Activated T-cell treated with anti-CD3 and anti-CD28 coated beads, Interleukin-2, amount 50 U/mL, for 24 hours (primary cell): ENCODE measurements around the gene TST.

Experiments used
- DNase-seq: peaks from one replicate; pipeline ENCODE4 v3.0.0-alpha.2; 2020
- H3K27ac Mint-ChIP-seq: 2 replicates; pipeline ENCODE4 v1.8.0; 2020; ENCODE audit warnings: mild to moderate bottlenecking, mixed read lengths
- H3K27me3 Mint-ChIP-seq: 2 replicates; pipeline ENCODE4 v1.8.0; 2020; ENCODE audit warnings: mixed read lengths
- H3K36me3 Mint-ChIP-seq: 2 replicates; pipeline ENCODE4 v1.8.0; 2020; ENCODE audit warnings: low read depth, mixed read lengths
- H3K4me1 Mint-ChIP-seq: 2 replicates; pipeline ENCODE4 v1.8.0; 2020; ENCODE audit warnings: low read depth, mixed read lengths
- H3K4me3 Mint-ChIP-seq: 2 replicates; pipeline ENCODE4 v1.8.0; 2020; ENCODE audit warnings: mild to moderate bottlenecking, moderate library complexity, mixed read lengths
- H3K9me3 Mint-ChIP-seq: 2 replicates; pipeline ENCODE4 v1.8.0; 2020; ENCODE audit warnings: mixed read lengths

The TST gene

DNA sequence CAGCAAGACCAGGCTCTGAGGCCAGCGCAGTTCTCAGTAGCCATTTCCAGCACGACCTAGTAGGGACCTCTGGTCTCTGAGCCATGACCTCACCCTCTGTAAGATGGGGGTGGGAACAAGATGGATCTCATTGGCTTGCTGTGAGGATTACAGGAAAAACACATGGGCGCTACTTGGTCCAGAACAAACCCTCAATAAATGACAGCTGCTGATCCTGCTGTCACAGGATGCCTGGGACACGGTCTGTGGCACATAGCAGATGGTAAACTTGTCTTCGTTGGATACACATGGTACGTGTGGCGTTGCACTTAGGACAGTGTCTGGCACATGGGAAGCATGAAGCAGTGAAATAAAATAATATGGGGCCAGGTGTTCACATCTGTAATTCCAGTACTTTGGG is 27.8 kb upstream of the TST start:
- H3K27me3 Mint-ChIP-seq = no peaks in the 10 kb centered on the region
- no peaks in the 10 kb centered on the region for H3K36me3 Mint-ChIP-seq
- H3K4me1 Mint-ChIP-seq = peaks cover 17% of the 10 kb centered on the region
- no peak overlapping the region for H3K27ac Mint-ChIP-seq
- no peak for DNase-seq
- H3K9me3 Mint-ChIP-seq = no peaks in the 10 kb centered on the region
- no peak overlapping the region for H3K4me3 Mint-ChIP-seq

DNA sequence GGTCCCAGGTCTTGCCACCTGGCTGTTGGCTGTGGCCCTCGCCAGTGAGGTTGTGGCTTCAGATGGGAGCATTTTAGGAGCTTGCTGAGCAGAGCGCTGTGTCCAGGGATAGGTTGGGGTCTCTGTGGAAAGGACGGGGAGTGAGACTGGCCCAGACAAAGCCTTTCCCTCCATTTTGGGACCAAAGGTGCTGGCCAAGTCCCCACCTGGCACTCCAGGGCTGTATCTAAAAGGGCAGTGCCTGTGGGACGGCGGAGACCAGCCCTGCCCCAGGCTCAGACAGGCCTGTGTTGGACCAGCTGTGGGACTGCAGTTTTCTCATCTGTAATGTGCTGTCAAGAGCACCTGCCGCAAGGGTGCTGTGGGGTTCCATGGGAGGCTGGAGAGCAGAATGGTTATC is 27.3 kb upstream of the TST start:
- Mint-ChIP-seq H3K36me3 (no peaks in the 10 kb centered on the region), H3K4me1 (peaks cover 17% of the 10 kb centered on the region), H3K9me3 (no peaks in the 10 kb centered on the region), H3K27me3 (no peaks in the 10 kb centered on the region), H3K27ac (no peak overlapping the region), H3K4me3 (no peak overlapping the region)
- DNase-seq = no peak

DNA sequence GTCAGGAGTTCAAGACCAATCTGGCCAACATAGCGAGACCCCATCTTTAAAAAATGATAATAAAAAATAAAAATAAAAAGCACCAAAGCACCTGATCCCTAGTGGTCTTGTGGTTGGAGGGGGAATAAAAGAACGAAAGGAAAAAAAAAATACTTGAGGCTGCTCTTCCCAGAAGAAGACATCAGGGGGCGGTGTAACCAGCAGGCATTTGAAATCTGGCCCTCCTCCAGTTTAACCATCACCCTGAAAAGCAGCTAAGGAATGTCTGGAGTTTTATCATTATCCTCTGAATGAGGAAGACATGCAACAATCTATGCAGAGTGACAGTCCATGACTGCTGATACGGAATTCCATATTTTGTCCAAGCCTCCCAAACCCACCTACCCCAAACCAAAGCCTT is 26.7 kb upstream of the TST start:
- Mint-ChIP-seq H3K4me1 (peaks cover 16% of the 10 kb centered on the region), H3K9me3 (no peaks in the 10 kb centered on the region), H3K36me3 (no peaks in the 10 kb centered on the region), H3K27me3 (no peaks in the 10 kb centered on the region), H3K4me3 (no peak overlapping the region), H3K27ac (no peak overlapping the region)
- no peak for DNase-seq

DNA sequence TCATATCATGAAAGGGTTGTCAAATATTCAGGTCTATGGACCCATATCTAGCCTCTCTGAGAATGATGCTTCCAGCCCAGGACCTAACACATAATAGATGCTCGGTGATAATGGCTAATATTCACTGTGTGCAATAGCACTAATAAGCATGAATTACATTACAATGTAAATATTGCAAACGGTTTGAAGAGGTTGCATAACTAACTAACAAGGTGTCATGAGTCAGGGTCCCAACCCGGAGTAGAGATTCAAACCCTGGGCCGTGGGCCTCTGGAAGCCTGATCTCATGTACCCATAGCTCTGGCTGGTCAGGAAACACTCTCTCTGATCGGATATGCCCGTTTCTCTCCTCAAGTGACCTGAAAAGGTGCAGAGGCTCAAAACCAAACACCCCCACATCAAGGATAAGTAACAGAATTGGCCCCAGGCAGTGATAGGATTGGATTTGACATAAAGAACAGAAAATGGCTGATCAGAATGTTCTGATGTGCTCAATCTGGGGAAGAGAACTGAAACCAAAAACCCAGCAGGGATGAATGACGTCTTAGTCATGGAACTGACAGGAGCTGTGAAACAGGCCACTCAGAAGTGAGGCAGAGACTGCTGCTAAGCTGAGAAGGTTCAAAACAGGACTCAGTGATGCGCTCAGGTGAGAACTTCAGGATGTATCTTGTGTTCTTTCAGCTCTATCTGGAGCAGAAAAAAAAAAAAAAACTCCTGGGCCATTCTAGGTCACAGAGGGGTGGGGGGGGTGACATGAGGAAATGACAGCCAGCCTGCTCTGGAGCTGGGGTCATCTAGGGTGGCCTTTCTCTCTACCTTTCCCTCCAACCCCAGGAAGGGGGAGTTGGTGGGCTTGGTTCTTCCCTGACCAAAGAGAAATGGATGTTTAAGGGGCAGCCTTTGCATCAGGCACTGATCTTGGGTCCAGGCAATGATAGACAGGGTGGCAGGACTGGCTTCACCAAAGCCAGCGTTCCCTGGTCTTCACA is 25.7 kb upstream of the TST start:
- Mint-ChIP-seq H3K4me1 (peaks cover 19% of the 10 kb centered on the region), H3K9me3 (no peaks in the 10 kb centered on the region), H3K27me3 (no peaks in the 10 kb centered on the region), H3K36me3 (no peaks in the 10 kb centered on the region), H3K27ac (peak overlapping the region; percentile 29), H3K4me3 (no peak overlapping the region)
- no peak for DNase-seq

DNA sequence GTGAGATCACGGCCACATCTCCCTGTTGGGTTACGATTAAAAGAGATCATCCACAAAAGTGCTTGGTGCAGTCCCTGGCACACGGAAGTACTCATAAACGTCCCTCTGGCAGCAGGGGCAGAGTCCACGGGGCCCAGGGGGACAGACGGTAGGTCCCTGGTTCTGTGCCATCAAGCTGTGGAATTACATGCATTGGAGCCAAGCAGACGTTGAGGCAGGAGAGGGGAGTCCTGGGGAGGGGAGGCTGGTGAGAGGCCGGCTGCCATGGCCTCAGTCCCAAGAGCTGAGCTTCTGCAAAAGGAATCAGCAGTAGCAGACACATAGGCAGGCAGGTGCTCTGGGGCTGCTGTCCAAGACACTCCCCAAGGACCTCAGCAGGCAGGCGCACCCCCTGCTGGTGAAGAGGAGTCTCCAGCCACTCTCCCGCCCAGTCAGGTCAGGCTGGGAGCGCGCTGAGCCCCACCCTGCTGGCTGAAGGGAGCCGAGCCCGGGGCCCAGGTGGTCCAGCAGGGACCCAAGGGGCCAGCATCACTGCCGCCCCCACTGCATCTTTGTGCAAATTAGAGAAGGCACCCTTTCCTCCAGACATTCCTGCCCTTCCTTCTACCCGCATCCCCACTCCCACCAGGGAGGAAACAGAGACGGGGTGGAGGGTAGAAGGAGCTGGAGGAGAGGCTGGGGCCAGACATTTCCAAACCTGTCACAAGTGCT is 24.7 kb upstream of the TST start:
- Mint-ChIP-seq H3K27me3 (no peaks in the 10 kb centered on the region), H3K27ac (no peak overlapping the region), H3K36me3 (no peaks in the 10 kb centered on the region), H3K9me3 (no peaks in the 10 kb centered on the region), H3K4me3 (no peak overlapping the region), H3K4me1 (peaks cover 19% of the 10 kb centered on the region)
- DNase-seq = peak; percentile 58

DNA sequence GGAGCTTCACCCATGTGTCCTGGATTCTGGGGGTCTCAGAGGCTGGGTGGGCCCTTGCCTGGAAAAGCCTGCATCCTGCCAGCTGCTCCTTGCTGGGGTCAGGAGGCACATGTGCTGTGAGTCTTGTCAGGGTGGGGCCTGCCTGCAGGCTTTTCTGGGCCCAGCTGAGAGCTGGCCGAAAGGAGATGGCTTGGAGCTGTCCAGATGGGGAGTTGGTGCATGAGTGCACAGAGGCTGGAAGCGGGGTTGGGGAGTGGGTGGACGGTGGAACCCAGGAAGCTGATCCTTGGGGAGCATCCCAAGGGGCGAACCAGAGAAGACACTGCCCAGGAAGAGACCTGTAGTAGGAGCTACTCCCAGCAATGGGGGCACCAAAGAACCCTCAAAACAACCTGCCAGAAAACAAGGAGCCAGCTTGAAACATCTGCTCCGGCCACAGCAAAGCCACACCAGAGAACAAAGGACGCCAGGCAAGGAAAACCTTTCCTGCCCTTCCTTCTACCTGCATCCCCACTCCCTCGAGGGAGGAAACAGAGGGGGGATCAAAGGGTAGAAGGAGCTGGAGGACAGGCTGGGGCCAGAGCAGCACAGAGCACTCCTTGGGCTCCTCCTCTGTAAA is 24.1 kb upstream of the TST start:
- no peak overlapping the region for H3K27ac Mint-ChIP-seq
- no peaks in the 10 kb centered on the region for H3K9me3 Mint-ChIP-seq
- peaks cover 19% of the 10 kb centered on the region for H3K4me1 Mint-ChIP-seq
- H3K36me3 Mint-ChIP-seq = no peaks in the 10 kb centered on the region
- DNase-seq = no peak
- no peak overlapping the region for H3K4me3 Mint-ChIP-seq
- no peaks in the 10 kb centered on the region for H3K27me3 Mint-ChIP-seq

DNA sequence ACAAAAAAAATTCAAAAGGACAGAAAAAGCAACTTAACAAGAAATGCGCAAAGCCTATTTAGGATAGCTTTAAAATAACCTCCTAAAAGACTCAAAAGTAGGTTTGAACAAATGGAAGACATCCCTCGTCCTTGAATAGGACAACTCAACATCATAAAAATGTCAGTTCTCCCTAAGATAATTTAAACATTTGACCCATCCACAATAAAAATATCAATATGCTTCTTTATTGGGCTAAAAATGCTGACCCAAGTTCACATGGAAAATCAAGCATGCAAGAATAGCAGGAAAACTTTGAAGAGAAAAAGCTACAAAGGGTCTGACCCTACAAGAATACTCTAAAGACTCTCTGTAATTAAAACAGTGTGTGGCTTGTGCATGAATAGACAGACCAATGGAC is 20.2 kb upstream of the TST start:
- no peak overlapping the region for H3K27ac Mint-ChIP-seq
- no peak for DNase-seq

DNA sequence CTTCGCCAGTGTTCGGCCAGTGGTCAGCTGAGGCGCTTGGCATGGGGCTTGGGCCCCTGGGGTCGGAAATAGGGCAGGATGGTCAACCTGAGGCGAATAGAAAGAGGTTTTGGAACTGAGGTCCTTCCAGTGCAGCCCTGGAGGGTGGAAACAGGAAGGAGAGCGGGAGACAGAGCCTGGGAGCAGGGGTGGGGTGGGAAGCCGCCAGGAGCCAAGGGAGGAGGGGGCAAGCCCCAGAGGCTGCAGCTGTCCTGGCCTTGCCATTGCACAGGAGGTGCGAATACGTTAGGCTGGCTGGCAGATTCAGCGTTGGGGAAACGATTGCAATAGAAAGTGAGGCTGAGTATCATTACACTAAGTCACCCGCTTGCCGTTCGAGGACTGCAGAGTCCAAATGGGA is 18.4 kb upstream of the TST start:
- no peak overlapping the region for H3K27ac Mint-ChIP-seq

More for the DNA sequence above, 20.2 kb upstream of the TST start:
- Mint-ChIP-seq H3K36me3 (no peaks in the 10 kb centered on the region), H3K9me3 (no peaks in the 10 kb centered on the region), H3K4me3 (no peak overlapping the region), H3K27me3 (peaks cover 15% of the 10 kb centered on the region), H3K4me1 (peaks cover 7% of the 10 kb centered on the region)

DNA sequence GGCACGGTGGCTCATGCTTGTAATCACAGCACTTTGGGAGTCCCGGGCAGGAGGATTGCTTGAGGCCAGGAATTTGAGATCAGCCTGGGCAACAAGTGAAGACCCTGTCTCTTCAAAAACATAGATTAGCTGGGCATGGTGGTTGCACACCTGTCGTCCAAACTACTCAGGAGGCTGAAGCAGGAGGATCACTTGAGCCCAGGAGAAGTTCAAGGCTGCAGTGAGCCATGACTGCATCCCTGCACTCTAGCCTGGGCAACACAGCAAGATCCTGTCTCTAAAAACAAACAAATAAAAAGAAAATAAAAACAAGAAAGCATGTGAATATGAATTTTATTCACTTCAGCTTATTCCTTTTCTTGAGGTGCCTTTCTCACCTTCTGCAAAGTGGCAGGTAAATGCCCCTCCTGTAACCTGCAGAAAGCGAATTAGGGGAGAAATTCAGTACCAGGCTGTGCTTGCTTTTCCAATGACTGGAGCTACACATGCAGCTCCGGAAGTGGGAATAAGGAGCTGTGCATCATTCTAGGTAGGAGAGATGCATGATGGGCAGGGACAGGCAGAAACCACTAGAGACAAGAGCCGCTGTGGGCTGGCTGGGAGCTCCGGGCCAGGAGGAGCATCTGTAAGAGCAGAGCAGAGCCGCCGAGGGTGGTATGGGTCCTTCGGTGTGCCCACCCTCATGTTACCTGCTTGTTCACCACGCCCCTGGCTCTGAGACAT is 17.6 kb upstream of the TST start:
- Mint-ChIP-seq H3K4me3 (no peak overlapping the region), H3K36me3 (no peaks in the 10 kb centered on the region)

More for the DNA sequence above, 18.4 kb upstream of the TST start:
- DNase-seq = no peak
- Mint-ChIP-seq H3K4me3 (no peak overlapping the region), H3K36me3 (no peaks in the 10 kb centered on the region), H3K9me3 (no peaks in the 10 kb centered on the region), H3K27me3 (peaks cover 15% of the 10 kb centered on the region), H3K4me1 (peaks cover 5% of the 10 kb centered on the region)

DNA sequence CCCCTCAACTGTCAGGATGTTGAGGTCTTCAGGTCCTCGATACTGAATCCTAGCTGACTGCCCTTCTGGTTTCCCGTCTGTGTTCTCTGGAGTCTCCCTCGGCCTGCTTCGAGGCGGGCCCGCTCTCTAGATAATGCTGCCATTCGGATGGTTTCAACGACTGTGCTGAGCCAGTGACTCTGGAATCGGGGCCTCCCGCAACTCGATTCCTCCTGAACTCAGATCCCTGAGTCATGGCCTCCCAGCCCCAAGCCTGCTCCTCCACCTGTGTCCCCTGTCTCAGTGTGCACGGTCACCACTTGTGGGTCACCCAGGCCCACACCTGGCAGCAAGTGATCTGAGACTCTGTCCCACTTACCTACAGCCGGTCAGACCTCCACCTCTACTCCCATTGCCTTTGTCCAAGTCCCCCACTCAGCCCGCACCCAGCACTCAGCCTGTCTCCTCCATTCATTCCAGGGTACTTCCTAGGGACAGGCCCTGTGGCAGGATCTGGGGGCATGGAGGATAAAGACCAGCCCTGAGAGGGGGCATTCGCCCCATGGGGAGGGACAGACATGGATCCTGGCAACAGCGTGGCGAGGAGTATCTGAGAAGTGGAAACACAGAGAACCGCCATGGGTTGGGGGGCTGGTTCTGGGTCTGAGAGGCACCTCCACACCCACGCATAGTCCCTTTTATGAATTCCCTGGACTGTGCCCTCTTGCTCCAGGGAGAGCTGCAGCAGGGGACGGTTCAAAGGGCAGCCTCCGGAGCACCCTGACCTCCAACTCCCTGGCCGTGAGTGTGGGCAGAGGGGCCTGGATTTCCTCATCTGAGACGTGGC is 14.6 kb upstream of the TST start:
- no peaks in the 10 kb centered on the region for H3K9me3 Mint-ChIP-seq
- H3K4me1 Mint-ChIP-seq = no peaks in the 10 kb centered on the region
- no peaks in the 10 kb centered on the region for H3K36me3 Mint-ChIP-seq
- no peak for DNase-seq
- no peak overlapping the region for H3K27ac Mint-ChIP-seq
- H3K27me3 Mint-ChIP-seq = peaks cover 15% of the 10 kb centered on the region
- no peak overlapping the region for H3K4me3 Mint-ChIP-seq

More for the DNA sequence above, 17.6 kb upstream of the TST start:
- no peak overlapping the region for H3K27ac Mint-ChIP-seq
- H3K27me3 Mint-ChIP-seq = peaks cover 15% of the 10 kb centered on the region
- no peaks in the 10 kb centered on the region for H3K9me3 Mint-ChIP-seq
- peaks cover 5% of the 10 kb centered on the region for H3K4me1 Mint-ChIP-seq
- DNase-seq = no peak

DNA sequence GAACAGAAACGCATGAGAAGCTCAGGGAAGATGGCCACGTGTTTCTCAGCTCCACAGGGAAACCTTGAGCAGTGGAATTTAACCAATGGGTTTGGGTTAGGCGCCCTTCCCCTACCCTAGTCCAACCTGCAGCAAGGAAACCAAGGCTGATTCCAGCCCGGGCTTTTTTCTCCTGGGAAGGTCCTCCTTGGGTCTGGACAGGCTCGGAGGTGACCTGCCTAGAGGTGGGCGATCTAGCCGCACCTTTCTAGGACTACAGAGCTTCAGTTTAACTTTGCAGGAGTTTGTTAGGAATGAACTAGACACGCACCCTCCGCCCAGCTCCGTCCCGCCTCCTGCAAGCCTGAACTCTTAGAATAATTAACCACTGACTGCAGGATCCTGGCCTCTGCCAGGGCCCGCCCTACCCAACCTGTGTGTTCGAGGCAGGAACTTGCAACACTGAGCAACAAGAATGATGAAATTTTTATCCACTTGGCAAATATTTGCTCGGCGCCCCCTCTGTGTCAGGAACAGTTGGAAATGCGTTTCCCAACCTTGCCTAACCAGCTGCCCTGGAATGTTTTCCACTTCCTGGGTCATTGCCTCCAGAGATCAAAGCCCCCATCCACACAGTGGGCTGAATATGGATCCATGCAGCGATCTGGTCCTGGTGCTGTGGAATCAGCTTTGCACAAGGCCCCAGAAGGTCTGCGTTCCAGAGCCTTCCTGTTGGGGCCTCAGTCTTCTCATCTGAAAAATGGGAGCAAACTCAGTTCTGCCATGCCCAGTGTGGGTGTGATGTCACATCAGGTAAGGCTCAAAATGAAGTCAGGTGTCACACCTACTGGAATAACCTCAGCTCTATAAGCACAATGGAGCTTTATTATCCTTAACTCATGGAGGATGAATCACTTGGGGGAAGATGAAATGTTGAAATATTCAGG is 13.6 kb upstream of the TST start:
- Mint-ChIP-seq H3K4me1 (no peaks in the 10 kb centered on the region), H3K36me3 (no peaks in the 10 kb centered on the region), H3K4me3 (no peak overlapping the region), H3K27me3 (peaks cover 15% of the 10 kb centered on the region), H3K9me3 (no peaks in the 10 kb centered on the region), H3K27ac (no peak overlapping the region)
- no peak for DNase-seq

DNA sequence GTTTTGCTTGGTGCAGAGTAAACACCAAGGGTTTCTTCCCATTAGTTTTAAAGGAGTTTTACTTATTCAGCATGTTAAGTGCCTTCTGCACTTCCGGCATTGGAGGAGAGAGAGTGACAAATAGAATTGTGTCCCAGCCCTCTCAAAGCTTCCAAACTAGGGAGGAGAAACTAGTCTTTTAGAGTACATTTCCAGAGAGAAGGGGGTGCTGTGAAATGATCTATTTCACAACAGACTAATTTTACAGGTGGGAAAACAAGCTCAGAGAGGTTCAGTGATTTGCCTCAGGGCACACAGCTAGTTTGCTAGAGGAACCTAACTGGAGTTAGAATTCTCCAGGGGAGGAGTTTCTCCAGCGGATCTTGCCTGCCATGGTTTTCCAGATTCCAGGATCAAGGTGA is 12.9 kb upstream of the TST start:
- no peak overlapping the region for H3K4me3 Mint-ChIP-seq
- H3K27ac Mint-ChIP-seq = no peak overlapping the region
- no peak for DNase-seq
- H3K36me3 Mint-ChIP-seq = no peaks in the 10 kb centered on the region
- no peaks in the 10 kb centered on the region for H3K4me1 Mint-ChIP-seq
- H3K27me3 Mint-ChIP-seq = peaks cover 8% of the 10 kb centered on the region
- no peaks in the 10 kb centered on the region for H3K9me3 Mint-ChIP-seq
